Inferior parietal cortex (tissue), 1 donor: ENCODE data around the gene SP2.

Experiments used
- DNase-seq: peaks from one replicate; pipeline ENCODE4 v3.0.0-alpha.2; 2016; ENCODE audit errors: extremely low spot score

Gene SP2

DNA sequence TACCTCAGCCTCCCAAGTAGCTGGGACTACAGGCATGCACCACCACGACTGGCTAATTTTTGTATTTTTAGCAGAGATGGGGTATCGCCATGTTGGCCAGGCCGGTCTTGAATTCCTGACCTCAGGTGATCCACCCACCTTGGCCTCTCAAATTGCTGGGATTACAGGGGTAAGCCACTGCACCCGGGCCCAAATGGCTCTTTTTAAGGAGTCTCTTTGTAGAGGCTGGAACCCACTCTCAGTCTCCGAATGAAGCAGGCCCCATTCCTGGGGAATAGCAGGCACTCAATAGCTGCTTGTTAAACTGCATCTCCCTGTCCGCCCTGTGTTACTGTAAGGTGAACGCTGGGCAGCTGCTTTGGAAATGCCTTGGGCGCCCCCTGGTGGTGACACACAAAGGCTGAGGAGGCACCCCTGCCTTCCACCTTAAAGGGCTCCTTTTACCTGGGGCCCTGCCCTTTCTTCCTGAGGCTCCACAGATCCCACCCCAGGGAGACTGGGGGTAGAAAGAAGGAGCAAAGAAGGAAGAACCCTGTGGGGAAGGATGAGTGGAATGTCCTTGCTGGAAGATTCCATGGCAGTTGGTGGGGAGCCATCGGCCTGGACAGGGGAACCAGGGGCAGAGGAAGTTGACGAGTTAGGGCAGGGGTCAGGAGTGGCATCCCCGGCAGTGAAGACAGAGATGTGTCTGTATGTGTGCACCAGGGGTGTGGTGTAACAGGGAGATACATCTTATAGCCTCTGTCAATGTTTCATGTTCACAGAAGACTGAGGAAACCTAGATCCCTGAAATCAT is 6.1 kb upstream of the SP2 start:
- peak; percentile 76 for DNase-seq

DNA sequence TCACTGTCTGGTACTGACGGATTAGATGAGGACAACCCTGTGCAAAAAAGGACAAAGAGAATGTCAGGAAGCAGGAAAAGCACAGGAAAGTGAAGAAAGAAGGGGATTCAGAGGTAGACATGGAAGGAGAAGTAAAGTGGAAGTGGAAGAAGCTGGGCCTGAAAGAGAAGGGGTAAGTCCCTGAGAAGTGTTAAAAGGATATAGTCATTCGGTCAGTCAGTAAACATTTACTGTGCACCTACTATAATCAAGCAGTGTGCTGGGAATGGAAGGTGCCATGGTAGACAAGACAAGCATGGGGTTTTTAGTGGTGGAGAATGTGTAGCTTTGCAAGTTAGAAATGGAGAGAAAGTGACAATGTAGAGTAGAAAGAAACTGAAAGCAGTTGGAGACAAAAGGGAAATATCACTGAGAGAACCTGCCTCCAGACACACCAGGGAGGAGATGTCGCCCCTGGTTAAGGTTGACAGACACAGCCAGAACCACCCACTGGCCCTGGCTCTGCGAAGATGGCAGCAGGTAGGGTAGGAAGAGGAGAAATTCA is 4.4 kb upstream of the SP2 start:
- no peak for DNase-seq

GRCh38 chr17:47894498-47895346 is 1.3 kb upstream of the SP2 start:
- DNase-seq: peak; percentile 41

- no peak for DNase-seq
Observed at GRCh38 chr17:47895347-47895855, 635 bp upstream of the SP2 start.

GRCh38 chr17:47896672-47897490 is 845 bp downstream of the SP2 start:
- DNase-seq: peak; percentile 15

DNA sequence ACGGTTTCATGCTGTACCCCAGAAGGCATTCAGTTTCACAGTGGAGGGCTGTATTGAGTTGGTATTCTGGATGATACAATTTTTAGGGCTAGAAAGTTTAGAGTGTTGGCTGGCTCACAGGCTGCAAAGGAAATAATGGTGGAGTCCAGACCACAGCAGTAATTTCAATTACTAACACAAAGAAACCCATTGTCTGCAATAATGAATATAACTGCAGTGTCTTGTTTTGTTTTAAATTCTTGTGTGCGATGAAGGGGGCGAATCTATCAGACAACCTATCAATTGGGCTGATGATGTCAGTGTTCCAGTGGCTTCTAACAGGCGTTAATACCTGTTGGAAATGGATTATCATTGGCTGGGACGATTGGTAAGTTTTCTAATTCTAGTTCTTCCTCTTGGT is 1.5 kb downstream of the SP2 start:
- no peak for DNase-seq

GRCh38 chr17:47898241-47898640 is 2.2 kb downstream of the SP2 start:
- no peak for DNase-seq

- no peak for DNase-seq
Observed at GRCh38 chr17:47899643-47900042, 3.6 kb downstream of the SP2 start.

DNA sequence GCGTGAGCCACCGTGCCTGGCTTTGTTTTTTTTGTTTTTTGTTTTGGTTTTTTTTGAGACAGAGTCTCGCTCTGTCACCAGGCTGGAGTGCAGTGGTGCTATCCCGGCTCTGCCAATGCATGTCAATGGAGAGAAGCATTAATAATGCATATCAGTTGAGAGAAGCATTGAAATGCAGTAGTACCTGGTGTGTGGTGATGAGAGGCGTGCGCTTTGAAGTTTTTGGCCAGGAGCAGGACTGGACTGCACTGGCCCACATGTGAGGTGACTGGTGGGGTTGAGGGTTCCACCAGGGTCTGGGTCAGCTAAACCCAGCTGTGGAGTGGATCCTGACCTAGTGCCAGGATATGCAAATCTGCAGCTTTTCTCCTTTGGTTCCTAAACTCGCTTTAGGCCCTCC is 5.4 kb downstream of the SP2 start:
- DNase-seq: no peak

DNA sequence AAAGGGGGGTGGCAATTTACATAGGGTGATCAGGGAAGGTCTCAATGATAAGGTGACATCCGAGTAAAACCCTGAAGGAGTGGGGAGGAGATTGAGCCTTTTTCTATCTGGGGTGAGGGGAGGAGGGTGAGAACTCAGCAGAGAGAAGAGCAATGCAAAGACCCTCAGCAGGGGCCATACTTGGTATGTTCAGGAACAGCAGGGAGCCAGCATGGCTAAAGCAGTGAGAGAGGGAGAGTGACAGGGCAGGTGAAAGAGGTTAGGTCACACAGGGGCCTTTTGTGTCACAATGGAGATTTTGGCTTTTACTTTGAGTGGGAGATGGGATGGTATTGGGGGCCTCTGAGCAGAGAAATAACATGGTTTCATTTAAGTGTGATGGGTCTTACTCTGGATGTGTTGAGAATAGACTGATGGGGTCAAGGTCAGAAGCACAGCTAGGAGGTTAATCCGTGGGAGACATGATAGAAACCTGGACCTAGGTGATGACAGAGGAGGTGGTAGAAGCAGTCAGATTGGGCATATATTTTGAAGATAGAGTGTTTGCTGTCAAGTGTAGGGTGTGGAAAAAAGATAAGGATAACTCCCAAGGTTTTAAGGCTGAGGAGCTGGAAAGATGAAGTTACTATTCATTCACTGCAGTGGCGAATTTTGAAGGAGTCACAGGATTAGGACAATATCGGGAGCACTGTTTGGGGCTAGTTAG is 6.2 kb downstream of the SP2 start:
- no peak for DNase-seq

GRCh38 chr17:47905221-47905733 is 9.2 kb downstream of the SP2 start:
- peak; percentile 82 for DNase-seq

DNA sequence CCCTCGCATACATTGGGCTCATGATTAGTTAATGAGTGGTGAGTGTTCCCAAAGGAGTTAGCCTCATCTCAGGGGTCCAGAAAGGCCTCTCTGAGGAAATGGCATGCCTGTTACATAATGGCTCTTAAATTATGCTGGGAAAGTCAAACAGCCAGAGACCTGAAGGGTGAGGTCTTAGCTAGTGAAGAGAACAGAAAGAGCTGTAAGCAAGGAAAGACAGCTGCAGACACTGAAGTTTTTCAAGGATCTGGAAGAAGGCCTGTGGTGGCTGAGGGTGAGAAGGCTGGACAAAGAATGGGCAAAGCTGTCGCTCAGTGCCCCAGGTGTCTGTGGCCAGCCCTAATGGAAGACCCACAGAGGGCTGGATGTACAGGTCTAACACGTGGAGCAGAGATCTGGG is 10.4 kb downstream of the SP2 start:
- no peak for DNase-seq

DNA sequence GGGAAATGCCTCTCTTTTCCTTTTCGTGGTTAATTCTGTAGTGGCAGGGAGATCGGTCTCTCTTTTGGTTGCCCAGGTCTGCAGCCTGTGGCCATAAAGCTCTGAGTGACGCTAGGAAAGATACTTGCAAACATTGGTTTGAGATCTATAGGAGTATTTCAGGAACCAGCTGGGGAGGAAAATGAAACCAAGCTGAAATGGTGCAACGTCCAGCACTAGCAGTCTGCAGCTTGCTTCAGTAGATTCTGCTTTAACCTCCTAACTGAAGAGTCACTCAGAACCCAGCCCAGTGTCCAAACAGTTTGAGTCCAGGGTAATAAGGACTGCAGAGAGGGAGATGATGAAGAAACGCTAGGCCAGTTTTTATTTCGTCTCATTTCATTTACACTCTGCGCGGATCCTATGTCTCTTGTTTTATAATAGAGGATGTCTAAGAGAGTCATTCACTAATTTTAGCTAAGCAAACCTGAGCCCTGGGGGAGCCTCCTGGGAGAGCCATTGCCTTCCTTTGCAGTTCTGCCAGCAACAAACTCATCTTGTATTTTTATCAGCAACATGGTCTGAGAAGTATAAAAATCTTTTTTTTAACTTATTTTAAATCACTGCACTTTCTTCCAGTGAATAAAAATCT is 12.0 kb downstream of the SP2 start:
- peak; percentile 38 for DNase-seq

DNA sequence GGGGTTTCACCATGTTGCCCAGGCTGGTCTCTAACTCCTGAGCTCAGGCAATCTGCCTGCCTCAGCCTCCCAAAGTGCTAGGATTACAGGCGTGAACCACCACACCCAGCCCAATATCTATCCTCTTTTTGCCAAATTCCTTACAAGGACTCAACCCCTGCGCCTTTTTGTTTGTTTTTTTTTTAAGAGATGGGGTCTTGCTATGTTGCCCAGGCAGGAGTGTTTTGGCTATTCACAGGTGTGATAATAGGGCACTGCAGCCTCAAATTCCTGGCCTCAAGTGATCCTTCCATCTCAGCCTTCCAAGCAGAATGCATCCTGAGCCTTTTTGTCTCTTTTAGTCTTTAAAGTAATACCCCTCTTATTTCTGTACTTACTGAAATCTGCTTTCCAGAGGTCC is 17.0 kb downstream of the SP2 start:
- no peak for DNase-seq

- no peak for DNase-seq
Observed at GRCh38 chr17:47914306-47914948, 18.4 kb downstream of the SP2 start.

DNA sequence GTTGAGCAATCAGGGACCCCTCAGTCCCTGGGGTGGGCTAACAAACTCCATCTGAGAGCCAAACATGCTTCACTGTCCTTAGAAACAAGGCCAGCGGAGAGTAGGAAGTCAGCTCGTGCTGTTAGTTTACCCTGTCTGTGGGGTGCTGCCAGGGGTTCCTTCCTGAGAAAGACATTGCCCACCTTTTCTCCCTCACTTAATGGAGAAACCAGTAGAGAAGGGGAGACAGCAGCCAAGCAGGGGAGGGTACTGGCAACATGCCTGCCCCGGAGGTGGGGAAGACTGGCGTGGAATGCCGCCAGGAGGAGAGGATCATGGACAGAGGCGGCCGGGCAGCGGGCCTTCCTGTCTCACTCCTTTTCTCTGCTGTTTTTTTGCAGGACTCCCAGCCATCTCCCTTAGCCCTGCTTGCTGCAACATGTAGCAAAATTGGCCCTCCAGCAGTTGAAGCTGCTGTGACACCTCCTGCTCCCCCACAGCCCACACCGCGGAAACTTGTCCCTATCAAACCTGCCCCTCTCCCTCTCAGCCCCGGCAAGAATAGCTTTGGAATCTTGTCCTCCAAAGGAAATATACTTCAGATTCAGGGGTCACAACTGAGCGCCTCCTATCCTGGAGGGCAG is 19.9 kb downstream of the SP2 start:
- DNase-seq: no peak

- DNase-seq: no peak
Observed at GRCh38 chr17:47916489-47917208, 20.6 kb downstream of the SP2 start.

GRCh38 chr17:47917581-47917980 is 21.5 kb downstream of the SP2 start:
- DNase-seq: no peak

- no peak for DNase-seq
Observed at GRCh38 chr17:47918006-47918405, 22.0 kb downstream of the SP2 start.
